ENCODE results near the gene KLK3.

GRCh38 chr19:50843701-50844221 lies 11.0 kb upstream of the KLK3 start:
- no peak for TF ChIP-seq CTCF (IDR thresholded peaks at IDR 0.05; ENCODE audit: low read depth, low read length)
- no peak for TF ChIP-seq EZH2phosphoT487 (IDR thresholded peaks at IDR 0.05; ENCODE audit: low read depth)

Measured in OCI-LY3 (cell line).